ENCODE results near the gene MAD1L1. TPM values are rescaled to one million over a fixed set of nuclear protein-coding genes. Genes with fewer than 3 reads are reported as not detected.

The MAD1L1 gene
- total and polyA plus RNA-seq, 2 experiments from 2014 or later, result 38.2 to 69.8 TPM

DNA sequence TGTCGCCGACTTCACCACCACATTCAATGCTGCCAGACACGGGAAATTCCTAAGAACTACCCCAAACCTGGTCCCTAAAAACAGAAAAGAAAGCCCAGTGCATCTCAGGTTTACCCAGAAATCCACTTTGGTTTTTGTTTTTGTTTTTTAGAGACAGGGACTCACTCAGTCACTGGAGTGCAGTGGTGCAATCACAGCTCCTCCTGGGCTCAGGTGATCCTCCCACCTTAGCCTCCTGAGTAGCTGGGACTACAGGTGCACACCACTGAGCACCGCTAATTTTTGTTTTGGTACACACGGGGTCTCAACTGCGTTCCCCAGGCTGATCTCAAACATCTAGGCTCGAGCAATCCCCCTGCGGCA, 22.8 kb downstream of the MAD1L1 start:
- Histone ChIP-seq H3F3A (ENCODE audit: insufficient read depth) (no peaks in the 10 kb centered on the region), H4K20me1 (ENCODE audit: insufficient read depth) (no peaks in the 10 kb centered on the region), H3K9me2 (ENCODE audit: insufficient read depth) (no peaks in the 10 kb centered on the region), H2AFZ (no peak overlapping the region), H3K9me3 (ENCODE audit: low read depth) (no peaks in the 10 kb centered on the region), H3K9ac (0 out of 2 replicates have a peak overlapping the region, but pooled peaks have one; percentile 29), H3K27me3 (replicated peaks; ENCODE audit: insufficient read depth) (no peaks in the 10 kb centered on the region), H3K4me1 (ENCODE audit: insufficient read depth) (no peaks in the 10 kb centered on the region), H3K27ac (no peak overlapping the region), H3K4me3 (no peak overlapping the region), H3K4me2 (ENCODE audit: unreplicated experiment) (no peak overlapping the region), H3K79me2 (ENCODE audit: insufficient read depth) (no peaks in the 10 kb centered on the region), H3K36me3 (ENCODE audit: low read depth) (no peaks in the 10 kb centered on the region)
- 74% methylated on average over 8 of the region's 8 CpGs for WGBS, 2 experiments (ENCODE audit: low coverage in 1 of 2, low lambda C conversion rate in 2 of 2, missing lambda C conversion rate in 2 of 2)
- TF ChIP-seq EZH2 (IDR thresholded peaks at IDR 0.05; ENCODE audit: insufficient read depth, poor library complexity, severe bottlenecking) (no peak), EZH2phosphoT487 (IDR thresholded peaks at IDR 0.05; ENCODE audit: insufficient read depth, low read depth) (no peak)
- no peak for DNase-seq
- in situ Hi-C loops (cut with MboI), result loop anchor here (10.0 kb wide), 2 partner anchors 555 to 625 kb away; no protein-coding TSS in a partner anchor

DNA sequence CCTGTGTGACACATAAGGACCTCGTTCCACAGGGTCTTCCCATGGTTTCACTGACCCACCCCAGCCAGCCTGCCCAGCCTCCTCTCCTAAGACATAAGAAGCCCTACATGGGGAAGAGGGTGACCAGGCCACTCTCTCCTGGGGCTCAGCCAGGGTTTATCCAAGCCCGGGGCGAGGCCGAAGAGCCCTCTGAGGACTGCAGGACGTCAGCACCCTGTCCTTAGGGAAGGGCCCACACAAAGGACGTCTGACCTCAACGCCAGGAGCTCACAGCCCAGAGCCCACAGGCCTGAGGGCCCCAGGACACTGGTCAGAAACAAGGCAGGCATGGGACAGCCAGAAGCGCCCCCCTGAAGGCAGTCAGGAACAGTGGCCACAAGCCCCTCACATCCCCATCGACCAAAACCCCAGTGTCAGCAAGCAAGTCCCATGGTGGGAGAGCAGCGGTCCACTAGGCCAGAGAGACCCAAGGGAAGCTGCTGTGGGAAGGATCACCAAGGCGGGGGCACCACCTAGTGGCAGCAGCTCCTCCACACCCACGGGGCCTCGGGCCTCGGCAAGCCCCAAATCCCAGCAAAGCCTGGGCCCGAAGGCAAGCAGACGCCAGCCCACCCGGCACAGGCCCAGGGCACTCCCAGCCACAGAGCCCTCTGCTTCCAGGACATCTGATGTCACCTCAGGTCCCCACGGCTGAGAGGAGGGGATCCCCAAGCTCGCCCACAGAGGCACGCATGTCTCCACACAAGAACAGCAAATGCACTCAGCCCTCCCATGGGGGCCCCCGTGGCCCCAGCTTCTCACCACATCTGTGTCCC, 23.4 kb downstream of the MAD1L1 start:
- 0 out of 2 replicates have a peak overlapping the region, but pooled peaks have one; percentile 29 for H3K9ac ChIP-seq
- in situ Hi-C loops (cut with MboI), result loop anchor here (10.0 kb wide), 1 partner anchor 555 kb away; no protein-coding TSS in a partner anchor
- H3K27ac ChIP-seq, result no peak overlapping the region
- WGBS, 2 experiments (ENCODE audit: low coverage in 1 of 2, low lambda C conversion rate in 2 of 2, missing lambda C conversion rate in 2 of 2), result 42 to 47% methylated on average over 19 to 21 of the region's 21 CpGs
- H3K4me2 ChIP-seq (ENCODE audit: unreplicated experiment), result no peak overlapping the region
- H3K4me3 ChIP-seq, result no peak overlapping the region
- no peaks in the 10 kb centered on the region for H3K4me1 ChIP-seq (ENCODE audit: insufficient read depth)
- H2AFZ ChIP-seq, result no peak overlapping the region
- H3F3A ChIP-seq (ENCODE audit: insufficient read depth), result no peaks in the 10 kb centered on the region
- no peaks in the 10 kb centered on the region for H3K79me2 ChIP-seq (ENCODE audit: insufficient read depth)
- H3K36me3 ChIP-seq (ENCODE audit: low read depth), result no peaks in the 10 kb centered on the region
- peak; percentile 83 for DNase-seq
- TF ChIP-seq EZH2 (IDR thresholded peaks at IDR 0.05; ENCODE audit: insufficient read depth, poor library complexity, severe bottlenecking), result no peak
- no peak for TF ChIP-seq EZH2phosphoT487 (IDR thresholded peaks at IDR 0.05; ENCODE audit: insufficient read depth, low read depth)
- H3K9me2 ChIP-seq (ENCODE audit: insufficient read depth), result no peaks in the 10 kb centered on the region
- H3K27me3 ChIP-seq (replicated peaks; ENCODE audit: insufficient read depth), result no peaks in the 10 kb centered on the region
- no peaks in the 10 kb centered on the region for H4K20me1 ChIP-seq (ENCODE audit: insufficient read depth)
- no peaks in the 10 kb centered on the region for H3K9me3 ChIP-seq (ENCODE audit: low read depth)

DNA sequence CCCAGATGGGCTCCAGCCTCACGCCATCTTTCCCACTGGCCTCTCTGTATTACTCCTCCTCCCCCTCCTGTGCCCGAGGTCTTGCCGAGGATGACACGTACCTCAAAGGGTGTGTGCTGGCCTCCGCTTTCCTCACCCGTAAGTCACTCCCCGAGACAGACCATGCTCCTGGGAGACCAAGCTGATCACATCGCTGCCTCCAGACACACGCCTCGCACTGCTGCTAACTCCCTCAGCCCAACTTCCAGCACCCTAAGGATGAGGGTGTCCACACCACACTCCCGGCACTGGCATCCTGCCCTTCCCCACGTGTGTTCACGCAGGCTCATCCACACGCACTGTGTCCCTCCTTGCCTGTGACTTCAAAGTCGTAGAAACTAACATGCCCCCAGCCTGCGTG, 24.0 kb downstream of the MAD1L1 start:
- no peak overlapping the region for H3K4me2 ChIP-seq (ENCODE audit: unreplicated experiment)
- H3K27me3 ChIP-seq (replicated peaks; ENCODE audit: insufficient read depth), result no peaks in the 10 kb centered on the region
- no peak for DNase-seq
- no peaks in the 10 kb centered on the region for H3K36me3 ChIP-seq (ENCODE audit: low read depth)
- in situ Hi-C loops (cut with MboI), result loop anchor here (10.0 kb wide), 1 partner anchor 554 kb away; no protein-coding TSS in a partner anchor
- H3K4me3 ChIP-seq, result no peak overlapping the region
- no peaks in the 10 kb centered on the region for H3F3A ChIP-seq (ENCODE audit: insufficient read depth)
- no peaks in the 10 kb centered on the region for H3K9me3 ChIP-seq (ENCODE audit: low read depth)
- 87 to 88% methylated on average over 16 of the region's 16 CpGs for WGBS, 2 experiments (ENCODE audit: low coverage in 1 of 2, low lambda C conversion rate in 2 of 2, missing lambda C conversion rate in 2 of 2)
- no peak overlapping the region for H3K27ac ChIP-seq
- no peaks in the 10 kb centered on the region for H3K79me2 ChIP-seq (ENCODE audit: insufficient read depth)
- H2AFZ ChIP-seq, result no peak overlapping the region
- no peaks in the 10 kb centered on the region for H3K4me1 ChIP-seq (ENCODE audit: insufficient read depth)
- no peak for TF ChIP-seq EZH2phosphoT487 (IDR thresholded peaks at IDR 0.05; ENCODE audit: insufficient read depth, low read depth)
- no peak for TF ChIP-seq EZH2 (IDR thresholded peaks at IDR 0.05; ENCODE audit: insufficient read depth, poor library complexity, severe bottlenecking)
- H4K20me1 ChIP-seq (ENCODE audit: insufficient read depth), result no peaks in the 10 kb centered on the region
- H3K9ac ChIP-seq, result no peak overlapping the region
- H3K9me2 ChIP-seq (ENCODE audit: insufficient read depth), result no peaks in the 10 kb centered on the region

DNA sequence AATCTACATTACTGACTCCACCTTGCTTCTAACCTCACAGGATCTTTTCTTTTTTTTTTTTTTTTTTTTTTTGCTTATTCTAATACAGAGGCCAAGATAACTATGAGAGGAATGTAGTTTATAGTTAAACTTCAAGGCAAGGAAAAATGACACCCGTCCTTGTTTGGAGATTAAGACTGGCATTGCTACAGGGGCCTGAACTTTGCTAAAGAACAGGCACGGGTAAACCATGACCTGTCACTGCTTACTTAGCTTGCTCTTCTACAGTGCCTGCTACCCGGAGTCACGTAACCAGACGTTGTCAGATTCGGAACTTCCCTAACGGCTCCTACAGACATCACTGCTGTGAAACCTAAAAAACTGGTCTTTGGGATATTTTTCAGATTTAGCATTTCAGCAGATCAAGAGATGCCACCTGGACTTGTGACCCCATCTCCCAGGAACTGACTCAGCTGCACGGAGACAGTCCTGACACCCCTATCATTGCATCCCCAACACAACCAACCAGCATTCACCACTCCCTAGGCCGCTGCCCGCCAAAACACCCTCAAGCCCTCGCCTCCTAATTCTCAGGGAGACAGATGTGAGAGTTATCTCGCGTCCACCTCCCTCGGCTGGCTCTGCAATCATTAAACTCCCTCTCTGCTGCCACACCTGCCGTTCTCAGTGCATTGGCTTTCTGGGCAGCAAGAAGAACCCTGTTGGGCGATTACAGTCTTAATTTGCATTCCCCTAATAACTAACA, 27.5 kb downstream of the MAD1L1 start:
- Histone ChIP-seq H3K9ac (no peak overlapping the region), H3K9me2 (ENCODE audit: insufficient read depth) (no peaks in the 10 kb centered on the region), H3K4me2 (ENCODE audit: unreplicated experiment) (no peak overlapping the region), H4K20me1 (ENCODE audit: insufficient read depth) (no peaks in the 10 kb centered on the region), H3K79me2 (ENCODE audit: insufficient read depth) (no peaks in the 10 kb centered on the region), H3K9me3 (ENCODE audit: low read depth) (no peaks in the 10 kb centered on the region), H3F3A (ENCODE audit: insufficient read depth) (no peaks in the 10 kb centered on the region), H3K4me1 (ENCODE audit: insufficient read depth) (no peaks in the 10 kb centered on the region), H3K27me3 (replicated peaks; ENCODE audit: insufficient read depth) (no peaks in the 10 kb centered on the region), H2AFZ (no peak overlapping the region), H3K4me3 (no peak overlapping the region), H3K27ac (no peak overlapping the region), H3K36me3 (ENCODE audit: low read depth) (no peaks in the 10 kb centered on the region)
- 98 to 100% methylated on average over 16 of the region's 16 CpGs for WGBS, 2 experiments (ENCODE audit: low coverage in 1 of 2, low lambda C conversion rate in 2 of 2, missing lambda C conversion rate in 2 of 2)
- no peak for TF ChIP-seq EZH2 (IDR thresholded peaks at IDR 0.05; ENCODE audit: insufficient read depth, poor library complexity, severe bottlenecking)
- TF ChIP-seq EZH2phosphoT487 (IDR thresholded peaks at IDR 0.05; ENCODE audit: insufficient read depth, low read depth), result no peak
- in situ Hi-C loops (cut with MboI), result loop anchor here (10.0 kb wide), 1 partner anchor 550 kb away; no protein-coding TSS in a partner anchor
- no peak for DNase-seq
